Hepatic stellate cell (primary cell): ENCODE results near the gene DCBLD2.

Source experiments
- DNase-seq: peaks from one replicate; pipeline ENCODE4 v3.0.0; 2011; ENCODE audit warnings: low spot score

The DCBLD2 gene

DNA sequence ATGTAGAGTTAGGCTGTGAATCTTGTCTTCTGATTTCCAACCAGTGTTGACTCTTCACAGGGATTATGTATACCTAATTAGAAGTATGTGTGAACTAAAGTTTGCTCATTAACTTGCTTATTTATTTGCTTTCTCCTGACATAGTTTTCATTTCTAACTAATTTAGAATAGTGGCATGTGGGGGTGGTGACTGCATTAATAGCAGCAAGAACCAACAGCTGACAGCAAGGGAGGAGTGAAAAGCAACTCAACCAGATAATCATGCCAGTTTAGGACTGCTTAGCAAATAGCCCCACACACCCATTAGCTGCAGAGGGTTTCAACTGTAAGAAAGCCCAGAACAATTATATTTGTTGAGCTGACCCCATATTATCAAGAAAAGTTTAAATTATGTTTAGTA, 134.6 kb downstream of the DCBLD2 start:
- DNase-seq: no peak

DNA sequence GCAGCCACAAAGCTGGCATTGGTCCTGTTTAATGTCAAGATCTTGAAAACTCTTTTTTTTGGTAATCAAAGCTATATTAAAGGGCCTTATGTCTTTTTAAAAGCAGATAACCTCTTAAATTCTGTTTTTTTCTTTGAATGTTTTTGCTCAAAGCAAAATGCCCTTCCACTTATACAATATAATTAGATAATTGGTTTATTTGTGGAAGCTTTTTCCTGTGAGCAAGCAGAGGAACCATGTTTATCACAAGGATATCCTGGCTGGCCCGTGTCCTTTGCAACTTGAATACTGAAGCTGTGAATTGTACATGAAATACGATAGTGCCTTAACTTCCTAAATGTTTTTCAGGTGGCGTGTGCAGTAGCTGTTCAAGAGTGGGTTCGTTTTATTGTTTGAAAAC, 135.8 kb downstream of the DCBLD2 start:
- no peak for DNase-seq

DNA sequence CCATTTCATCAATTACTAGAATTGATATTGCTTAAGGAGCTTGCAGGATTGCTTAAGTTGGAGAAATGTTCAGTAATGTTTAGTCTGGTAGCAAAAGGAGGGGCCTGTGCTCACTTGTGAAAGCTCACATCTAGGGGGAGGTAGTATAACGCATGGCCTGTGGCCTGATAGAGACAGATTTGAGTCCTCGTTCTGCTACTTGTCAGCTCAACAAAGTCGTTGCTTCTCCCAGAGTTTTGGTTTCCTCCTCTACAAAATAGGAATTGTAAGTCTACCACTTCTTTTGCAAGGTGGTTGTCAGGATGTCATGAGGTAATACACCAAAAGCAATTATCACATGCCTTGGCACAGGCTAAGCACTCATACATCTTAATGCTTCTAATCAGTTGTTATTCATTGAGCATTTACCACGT, 137.0 kb downstream of the DCBLD2 start:
- no peak for DNase-seq

DNA sequence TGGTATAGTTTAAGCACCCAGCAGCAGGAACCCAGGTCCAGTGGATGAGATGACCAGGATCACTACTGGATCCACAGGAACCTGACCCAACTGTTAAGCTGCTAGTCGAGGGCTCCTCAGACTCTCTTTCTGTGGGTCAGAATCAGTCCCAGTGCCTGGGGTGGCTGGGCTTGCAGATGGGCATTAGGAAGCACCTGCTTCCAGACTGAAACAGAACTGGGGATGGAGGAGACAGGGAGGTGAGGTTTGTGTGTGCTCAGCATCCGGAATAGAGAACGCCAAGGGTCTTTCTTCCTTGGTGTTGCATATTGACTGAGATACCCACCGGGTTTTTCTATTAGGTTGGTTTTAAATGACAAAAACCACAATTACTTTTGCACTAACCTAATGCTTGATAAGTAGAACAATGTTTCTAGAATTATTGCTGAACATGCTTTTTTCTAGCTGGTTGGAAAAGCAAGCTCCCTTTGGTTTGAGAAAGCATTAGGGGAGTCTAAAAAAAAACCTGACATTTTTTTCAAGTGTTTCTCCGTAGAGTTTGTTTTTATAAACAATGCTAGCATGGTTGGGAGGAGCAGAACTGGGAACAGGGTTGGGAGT, 137.6 kb downstream of the DCBLD2 start:
- DNase-seq: no peak

DNA sequence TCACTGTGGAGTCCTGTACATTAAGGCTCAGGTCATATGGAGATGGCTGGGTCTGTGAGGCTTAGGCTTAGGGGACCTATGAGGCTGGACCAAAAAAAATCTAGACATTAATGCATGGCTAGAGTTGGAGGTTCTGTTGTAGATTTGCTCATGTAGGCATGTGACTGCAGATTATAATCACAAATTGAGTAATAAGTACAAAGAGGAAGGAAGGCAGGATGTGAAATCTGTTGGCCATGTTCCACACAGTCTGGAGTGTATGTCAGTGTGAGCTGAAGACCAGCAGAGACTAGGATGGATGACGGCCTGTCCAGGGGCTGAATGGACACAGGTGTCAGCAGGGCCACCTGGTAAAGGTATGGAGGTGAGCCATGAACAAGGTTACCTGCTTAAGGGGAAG, 138.4 kb downstream of the DCBLD2 start, which contains the start of gene ST3GAL6:
TSS of gene ST3GAL6 (plus strand) at position 265 of the 400 bp plus-strand sequence. CDS start 5,101 bp downstream, outside the sequence.
- no peak for DNase-seq

DNA sequence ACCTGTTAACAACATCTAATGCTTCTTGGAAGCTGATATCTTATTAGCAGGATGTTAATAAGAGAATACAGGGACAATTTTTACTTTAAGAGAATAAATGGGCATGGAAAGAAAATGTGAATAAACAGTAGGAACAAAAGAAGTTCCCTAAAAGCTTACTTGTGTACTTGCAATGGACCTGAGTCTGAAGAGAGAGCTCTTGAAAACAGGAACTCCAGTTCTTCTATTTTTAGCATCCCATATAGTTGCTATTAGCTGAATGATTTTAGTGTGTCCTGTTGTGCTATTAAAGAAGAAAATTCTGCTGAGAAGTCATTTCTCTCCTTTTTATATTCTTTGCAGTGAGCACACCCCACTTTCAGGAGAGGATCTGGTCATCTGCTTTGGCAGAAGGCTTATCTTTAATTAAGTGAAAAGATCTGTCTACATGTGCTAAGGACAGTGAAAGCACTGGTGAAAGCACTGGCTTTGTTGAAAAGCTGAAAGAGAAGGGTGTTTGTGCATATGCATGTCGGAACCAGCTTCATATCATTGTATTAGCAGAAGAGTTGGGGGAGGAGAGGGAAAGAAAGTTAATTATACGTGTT, 139.8 kb downstream of the DCBLD2 start:
- no peak for DNase-seq

DNA sequence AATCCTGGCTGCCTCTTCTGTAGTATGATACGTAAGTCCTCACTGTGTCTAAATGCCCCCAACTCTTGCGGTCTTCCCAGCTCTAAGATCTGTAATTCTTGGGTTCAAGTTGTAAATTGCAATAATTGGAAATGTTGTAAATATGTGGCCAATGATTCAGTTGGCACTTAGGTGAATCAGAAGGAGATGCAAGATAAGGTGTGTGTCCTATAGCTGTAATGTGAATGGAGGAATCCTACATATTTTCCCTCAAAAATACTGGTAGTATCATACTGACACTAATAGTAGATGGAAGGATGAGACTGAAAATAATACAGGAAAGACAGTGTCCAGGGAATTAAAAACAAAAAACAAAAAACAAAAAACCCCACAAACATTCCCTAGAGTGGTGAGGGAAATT, 141.9 kb downstream of the DCBLD2 start:
- DNase-seq: no peak

DNA sequence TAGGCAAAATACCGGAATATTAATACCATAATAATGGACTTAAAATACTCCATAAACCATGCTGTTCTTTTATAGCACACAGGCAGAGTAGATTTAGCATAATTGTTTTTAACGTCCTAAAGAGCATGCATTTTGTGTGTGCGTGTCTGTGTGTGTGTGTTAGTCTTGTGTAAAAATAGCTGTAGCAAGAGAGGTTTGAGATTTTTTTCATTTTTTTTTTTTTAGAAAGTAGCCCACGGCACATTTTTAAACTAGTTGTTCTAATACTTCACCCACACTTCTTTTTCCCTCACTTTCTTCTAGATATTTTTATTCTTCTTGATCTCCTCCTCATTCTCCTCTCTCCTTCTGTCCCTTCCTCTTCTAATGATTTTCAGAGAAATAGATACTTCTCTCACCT, 145.9 kb downstream of the DCBLD2 start:
- no peak for DNase-seq

DNA sequence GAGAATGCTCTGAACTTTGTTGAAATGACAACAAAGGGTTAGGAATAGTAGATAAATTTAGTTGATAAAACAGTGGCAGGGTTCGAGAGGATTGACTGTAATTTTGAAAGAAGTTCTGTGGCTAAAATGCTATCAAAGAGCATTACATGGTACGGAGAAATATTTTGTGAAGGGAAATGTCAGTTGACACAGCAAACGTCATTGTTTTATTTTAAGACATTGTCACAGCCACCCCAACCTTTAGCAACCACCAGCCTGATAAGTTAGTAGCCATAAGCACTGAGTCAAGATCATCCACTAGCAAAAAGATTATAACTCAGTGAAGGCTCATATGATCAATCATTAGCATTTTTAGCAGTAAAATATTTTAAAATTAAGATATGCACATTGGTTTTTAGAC, 147.0 kb downstream of the DCBLD2 start:
- no peak for DNase-seq

DNA sequence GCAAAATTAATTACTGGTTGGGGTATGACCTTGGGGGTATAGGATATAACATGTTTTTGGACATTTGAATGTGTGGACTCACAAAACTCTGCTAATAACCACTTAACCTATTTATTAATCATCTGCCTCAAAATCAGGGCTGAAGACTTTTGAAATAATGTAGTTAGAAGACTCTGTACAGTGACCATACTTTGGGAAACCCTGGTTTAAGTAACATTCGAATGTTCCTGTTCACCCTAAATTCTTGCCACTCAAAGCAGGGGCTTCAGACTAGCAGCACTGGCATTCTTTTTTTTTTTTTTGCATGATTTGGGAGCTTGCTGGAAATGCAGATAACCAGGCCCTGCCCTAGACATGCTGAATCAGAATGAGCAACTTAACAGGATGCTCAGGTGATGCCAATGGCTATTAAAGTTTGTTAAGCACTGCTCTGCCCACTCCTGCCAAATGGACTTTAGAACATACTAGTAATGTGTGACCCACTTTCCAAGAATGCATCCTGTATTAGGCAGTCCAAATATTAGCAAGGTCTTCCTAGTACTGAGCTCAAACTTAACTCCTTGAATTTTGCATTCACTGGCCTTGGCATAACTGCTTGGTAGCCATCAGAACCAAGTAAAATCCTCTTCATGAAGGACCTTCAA, 151.1 kb downstream of the DCBLD2 start:
- no peak for DNase-seq

DNA sequence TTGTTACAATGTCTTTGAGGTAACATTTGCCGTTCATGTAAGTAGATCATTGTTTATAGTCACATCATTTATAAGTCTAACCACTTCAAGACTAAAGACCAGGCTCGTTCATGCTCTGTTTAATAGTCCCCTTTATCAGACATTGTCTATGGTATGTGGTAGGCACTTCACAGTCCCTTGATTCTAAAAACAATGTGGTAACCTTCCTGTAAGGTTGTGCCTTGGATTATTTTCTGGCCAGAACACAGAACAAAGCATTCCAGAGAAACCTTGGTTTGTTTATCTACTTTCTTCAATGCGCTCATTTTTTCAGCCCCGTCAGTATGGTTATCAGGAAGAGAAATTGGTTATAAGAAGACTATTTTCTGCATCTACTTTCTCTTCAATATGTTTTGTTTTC, 154.6 kb downstream of the DCBLD2 start:
- no peak for DNase-seq

DNA sequence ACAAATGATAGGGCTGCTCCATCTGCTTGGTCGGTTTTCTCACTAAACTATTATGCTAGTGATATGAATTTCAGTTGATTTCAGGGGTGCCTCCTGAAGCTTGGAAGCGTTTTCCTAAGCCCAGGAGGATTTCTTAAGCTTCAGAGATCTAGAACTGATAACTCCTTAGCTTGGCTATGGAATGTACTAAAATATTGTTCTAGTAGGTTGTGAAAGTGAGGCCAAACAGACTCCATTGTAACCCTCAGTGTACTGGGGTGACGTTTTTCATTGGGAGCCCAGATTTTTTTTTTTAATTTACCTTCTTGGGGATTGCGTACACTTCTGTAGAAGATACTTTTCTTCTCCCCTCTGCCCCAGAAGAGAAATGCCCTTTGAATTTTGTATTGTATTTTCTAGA, 155.4 kb downstream of the DCBLD2 start:
- DNase-seq: no peak
